HepG2 (cell line): ENCODE measurements around the gene HID1. TPM values are rescaled to one million over a fixed set of nuclear protein-coding genes. Genes with fewer than 3 reads are reported as not detected.

Experiments
- KLF13 ChIP-seq: sonication (generic); formaldehyde crosslinking; IDR thresholded peaks from 2 replicates; pipeline ENCODE4 v1.4.0; 2020; ENCODE audit warnings: mild to moderate bottlenecking, missing genetic modification reagents
- PPARG ChIP-seq: conservative IDR thresholded peaks from 2 replicates; pipeline ENCODE4 v1.6.1; 2016; ENCODE audit warnings: missing biosample characterization, missing genetic modification reagents
- REPIN1 ChIP-seq: sonication (generic); formaldehyde crosslinking; IDR thresholded peaks from 2 replicates; pipeline ENCODE4 v1.8.0; 2022; ENCODE audit warnings: missing genetic modification reagents, low read depth, mild to moderate bottlenecking, borderline replicate concordance
- SMARCE1 ChIP-seq: fragments of 450-650 bp; IDR thresholded peaks from 2 replicates; pipeline ENCODE4 v1.6.1; 2017; ENCODE audit warnings: borderline replicate concordance
- SRSF9 ChIP-seq: fragments of 200-400 bp; formaldehyde crosslinking; IDR thresholded peaks from 2 replicates; pipeline ENCODE4 v1.6.1; 2018; ENCODE audit warnings: borderline replicate concordance, mild to moderate bottlenecking, low read depth, low read length; ENCODE audit not compliant: insufficient read depth, poor library complexity, severe bottlenecking
- ZBTB20 ChIP-seq: sonication (generic); formaldehyde crosslinking; IDR thresholded peaks from 2 replicates; pipeline ENCODE4 v1.8.1; 2023; ENCODE audit warnings: missing genetic modification reagents, low read depth, mild to moderate bottlenecking, borderline replicate concordance
- ZNF256 ChIP-seq: sonication (generic); formaldehyde crosslinking; conservative IDR thresholded peaks from 2 replicates; pipeline ENCODE4 v1.4.0; 2020; ENCODE audit warnings: missing genetic modification reagents
- ZNF3 ChIP-seq: IDR thresholded peaks from 2 replicates; pipeline ENCODE4 v1.7.0; 2017; ENCODE audit warnings: inconsistent platforms
- ZNF562 ChIP-seq: sonication (generic); formaldehyde crosslinking; IDR thresholded peaks from 2 replicates; pipeline ENCODE4 v1.8.0; 2022; ENCODE audit warnings: missing genetic modification reagents, borderline replicate concordance
- polyA plus RNA-seq, 8 experiments: library from polyadenylated mRNA; depleted of rRNA in 3 of 8; stranded (reverse) in 7 of 8; unstranded in 1 of 8; fragments of >200 nt; fragmentation: Illumina TruSeq in 4 of 8; extraction: Trizol in 4 of 8; gene quantifications; 2 replicates each; pipeline versions ENCODE4 v1.2.1 to v1.2.3, GENCODE V29; 2011 to 2016; ENCODE audit warnings: low read depth in 4 of 8, missing spikeins in 1 of 8, mixed read lengths in 1 of 8; ENCODE audit not compliant: insufficient read depth in 1 of 8
- total RNA-seq, 5 experiments: library from RNA; depleted of rRNA; stranded (reverse); fragments of >200 nt; fragmentation: Illumina TruSeq; extraction: Trizol; gene quantifications; 2 replicates each; pipeline ENCODE4 v1.2.3, GENCODE V29; 2016; ENCODE audit warnings: low read depth in 1 of 5
- TF ChIP-seq, protein P1 (sequence below), 2 experiments: sonication (generic) in 1 of 2; formaldehyde crosslinking in 1 of 2; IDR thresholded peaks; 2 replicates each; pipeline versions ENCODE4 v1.4.0 to v1.6.1; 2016 to 2020; ENCODE audit warnings: borderline replicate concordance in 1 of 2, low read depth in 1 of 2, mild to moderate bottlenecking in 1 of 2, missing genetic modification reagents in 1 of 2
- TF ChIP-seq, protein P2 (sequence below), 2 experiments: sonication (generic) in 1 of 2; formaldehyde crosslinking in 1 of 2; IDR thresholded peaks; 2 replicates each; pipeline versions ENCODE4 v1.4.0 to v1.6.1; 2018 to 2020; ENCODE audit warnings: missing genetic modification reagents in 2 of 2, borderline replicate concordance in 1 of 2, low read depth in 1 of 2, mild to moderate bottlenecking in 1 of 2, missing biosample characterization in 1 of 2
- TF ChIP-seq, protein P3 (sequence below): sonication (generic); formaldehyde crosslinking; IDR thresholded peaks from 2 replicates; pipeline ENCODE4; 2020; ENCODE audit warnings: missing genetic modification reagents, mild to moderate bottlenecking, borderline replicate concordance
- TF ChIP-seq, protein P4 (sequence below): sonication (generic); formaldehyde crosslinking; IDR thresholded peaks from 2 replicates; pipeline ENCODE4 v1.4.0; 2020; ENCODE audit warnings: missing genetic modification reagents

Gene HID1
- total and polyA plus RNA-seq, 2 of the 13 experiments (the other 11 are each of a cell fraction or from before 2014, with no cell fraction given) = 2.1 to 10.6 TPM

DNA sequence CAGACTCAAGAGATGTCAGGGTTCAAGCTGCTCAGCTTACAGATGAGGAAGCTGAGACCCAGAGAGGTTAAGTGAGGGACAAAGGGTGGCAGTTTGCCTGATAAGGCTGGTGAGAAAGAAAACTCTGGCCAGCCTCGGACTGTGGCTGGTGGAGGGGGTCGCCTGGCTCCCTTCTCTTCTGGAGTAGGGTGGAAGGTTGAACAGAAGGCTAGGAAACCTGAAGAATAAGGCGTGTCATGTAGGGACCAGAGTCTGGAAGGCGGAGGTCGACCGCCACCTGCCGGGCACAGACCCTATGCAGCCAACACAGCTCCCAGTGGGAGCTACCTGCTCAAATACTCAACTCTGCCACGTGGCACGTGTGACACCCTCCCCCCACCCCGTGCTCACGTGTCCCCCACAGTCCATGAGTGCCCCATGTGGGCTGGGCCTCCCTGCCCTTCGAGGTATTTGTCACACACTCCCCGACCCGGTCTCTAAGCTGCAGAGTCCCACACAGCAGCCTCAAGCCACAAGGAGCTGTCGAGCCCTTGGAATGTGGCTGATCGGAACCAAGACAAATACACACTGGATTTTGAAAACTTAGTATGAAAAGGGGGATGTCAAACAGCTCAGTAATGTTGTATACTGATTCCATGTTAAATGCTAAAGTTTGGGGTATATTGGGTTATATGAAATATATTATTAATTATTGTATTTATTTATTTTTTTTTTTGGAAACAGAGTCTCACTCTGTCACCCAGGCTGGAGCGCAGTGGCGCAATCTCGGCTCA, 11.8 kb downstream of the HID1 start (continued):
- TF ChIP-seq, protein P1, sequence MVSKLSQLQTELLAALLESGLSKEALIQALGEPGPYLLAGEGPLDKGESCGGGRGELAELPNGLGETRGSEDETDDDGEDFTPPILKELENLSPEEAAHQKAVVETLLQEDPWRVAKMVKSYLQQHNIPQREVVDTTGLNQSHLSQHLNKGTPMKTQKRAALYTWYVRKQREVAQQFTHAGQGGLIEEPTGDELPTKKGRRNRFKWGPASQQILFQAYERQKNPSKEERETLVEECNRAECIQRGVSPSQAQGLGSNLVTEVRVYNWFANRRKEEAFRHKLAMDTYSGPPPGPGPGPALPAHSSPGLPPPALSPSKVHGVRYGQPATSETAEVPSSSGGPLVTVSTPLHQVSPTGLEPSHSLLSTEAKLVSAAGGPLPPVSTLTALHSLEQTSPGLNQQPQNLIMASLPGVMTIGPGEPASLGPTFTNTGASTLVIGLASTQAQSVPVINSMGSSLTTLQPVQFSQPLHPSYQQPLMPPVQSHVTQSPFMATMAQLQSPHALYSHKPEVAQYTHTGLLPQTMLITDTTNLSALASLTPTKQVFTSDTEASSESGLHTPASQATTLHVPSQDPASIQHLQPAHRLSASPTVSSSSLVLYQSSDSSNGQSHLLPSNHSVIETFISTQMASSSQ (IDR thresholded peaks at IDR 0.05; ENCODE audit: low read depth) = no peak
- TF ChIP-seq, protein P1 (CRISPR knock-in tag; IDR thresholded peaks at IDR 0.05; ENCODE audit: borderline replicate concordance) = peak; percentile 70
- TF ChIP-seq, protein P2, sequence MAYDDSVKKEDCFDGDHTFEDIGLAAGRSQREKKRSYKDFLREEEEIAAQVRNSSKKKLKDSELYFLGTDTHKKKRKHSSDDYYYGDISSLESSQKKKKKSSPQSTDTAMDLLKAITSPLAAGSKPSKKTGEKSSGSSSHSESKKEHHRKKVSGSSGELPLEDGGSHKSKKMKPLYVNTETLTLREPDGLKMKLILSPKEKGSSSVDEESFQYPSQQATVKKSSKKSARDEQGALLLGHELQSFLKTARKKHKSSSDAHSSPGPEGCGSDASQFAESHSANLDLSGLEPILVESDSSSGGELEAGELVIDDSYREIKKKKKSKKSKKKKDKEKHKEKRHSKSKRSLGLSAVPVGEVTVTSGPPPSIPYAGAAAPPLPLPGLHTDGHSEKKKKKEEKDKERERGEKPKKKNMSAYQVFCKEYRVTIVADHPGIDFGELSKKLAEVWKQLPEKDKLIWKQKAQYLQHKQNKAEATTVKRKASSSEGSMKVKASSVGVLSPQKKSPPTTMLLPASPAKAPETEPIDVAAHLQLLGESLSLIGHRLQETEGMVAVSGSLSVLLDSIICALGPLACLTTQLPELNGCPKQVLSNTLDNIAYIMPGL (CRISPR knock-in tag; IDR thresholded peaks at IDR 0.05; ENCODE audit: borderline replicate concordance in 1 of 2, low read depth in 1 of 2) = peak; percentile 71 to 83
- TF ChIP-seq REPIN1 = peak; percentile 87
- TF ChIP-seq, protein P3, sequence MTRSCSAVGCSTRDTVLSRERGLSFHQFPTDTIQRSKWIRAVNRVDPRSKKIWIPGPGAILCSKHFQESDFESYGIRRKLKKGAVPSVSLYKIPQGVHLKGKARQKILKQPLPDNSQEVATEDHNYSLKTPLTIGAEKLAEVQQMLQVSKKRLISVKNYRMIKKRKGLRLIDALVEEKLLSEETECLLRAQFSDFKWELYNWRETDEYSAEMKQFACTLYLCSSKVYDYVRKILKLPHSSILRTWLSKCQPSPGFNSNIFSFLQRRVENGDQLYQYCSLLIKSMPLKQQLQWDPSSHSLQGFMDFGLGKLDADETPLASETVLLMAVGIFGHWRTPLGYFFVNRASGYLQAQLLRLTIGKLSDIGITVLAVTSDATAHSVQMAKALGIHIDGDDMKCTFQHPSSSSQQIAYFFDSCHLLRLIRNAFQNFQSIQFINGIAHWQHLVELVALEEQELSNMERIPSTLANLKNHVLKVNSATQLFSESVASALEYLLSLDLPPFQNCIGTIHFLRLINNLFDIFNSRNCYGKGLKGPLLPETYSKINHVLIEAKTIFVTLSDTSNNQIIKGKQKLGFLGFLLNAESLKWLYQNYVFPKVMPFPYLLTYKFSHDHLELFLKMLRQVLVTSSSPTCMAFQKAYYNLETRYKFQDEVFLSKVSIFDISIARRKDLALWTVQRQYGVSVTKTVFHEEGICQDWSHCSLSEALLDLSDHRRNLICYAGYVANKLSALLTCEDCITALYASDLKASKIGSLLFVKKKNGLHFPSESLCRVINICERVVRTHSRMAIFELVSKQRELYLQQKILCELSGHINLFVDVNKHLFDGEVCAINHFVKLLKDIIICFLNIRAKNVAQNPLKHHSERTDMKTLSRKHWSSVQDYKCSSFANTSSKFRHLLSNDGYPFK = peak; percentile 45; the same call in 1 of the 2 replicates
- TF ChIP-seq ZBTB20 (CRISPR knock-in tag) = peak; percentile 54; the same call in 1 of the 2 replicates
- TF ChIP-seq, protein P4, sequence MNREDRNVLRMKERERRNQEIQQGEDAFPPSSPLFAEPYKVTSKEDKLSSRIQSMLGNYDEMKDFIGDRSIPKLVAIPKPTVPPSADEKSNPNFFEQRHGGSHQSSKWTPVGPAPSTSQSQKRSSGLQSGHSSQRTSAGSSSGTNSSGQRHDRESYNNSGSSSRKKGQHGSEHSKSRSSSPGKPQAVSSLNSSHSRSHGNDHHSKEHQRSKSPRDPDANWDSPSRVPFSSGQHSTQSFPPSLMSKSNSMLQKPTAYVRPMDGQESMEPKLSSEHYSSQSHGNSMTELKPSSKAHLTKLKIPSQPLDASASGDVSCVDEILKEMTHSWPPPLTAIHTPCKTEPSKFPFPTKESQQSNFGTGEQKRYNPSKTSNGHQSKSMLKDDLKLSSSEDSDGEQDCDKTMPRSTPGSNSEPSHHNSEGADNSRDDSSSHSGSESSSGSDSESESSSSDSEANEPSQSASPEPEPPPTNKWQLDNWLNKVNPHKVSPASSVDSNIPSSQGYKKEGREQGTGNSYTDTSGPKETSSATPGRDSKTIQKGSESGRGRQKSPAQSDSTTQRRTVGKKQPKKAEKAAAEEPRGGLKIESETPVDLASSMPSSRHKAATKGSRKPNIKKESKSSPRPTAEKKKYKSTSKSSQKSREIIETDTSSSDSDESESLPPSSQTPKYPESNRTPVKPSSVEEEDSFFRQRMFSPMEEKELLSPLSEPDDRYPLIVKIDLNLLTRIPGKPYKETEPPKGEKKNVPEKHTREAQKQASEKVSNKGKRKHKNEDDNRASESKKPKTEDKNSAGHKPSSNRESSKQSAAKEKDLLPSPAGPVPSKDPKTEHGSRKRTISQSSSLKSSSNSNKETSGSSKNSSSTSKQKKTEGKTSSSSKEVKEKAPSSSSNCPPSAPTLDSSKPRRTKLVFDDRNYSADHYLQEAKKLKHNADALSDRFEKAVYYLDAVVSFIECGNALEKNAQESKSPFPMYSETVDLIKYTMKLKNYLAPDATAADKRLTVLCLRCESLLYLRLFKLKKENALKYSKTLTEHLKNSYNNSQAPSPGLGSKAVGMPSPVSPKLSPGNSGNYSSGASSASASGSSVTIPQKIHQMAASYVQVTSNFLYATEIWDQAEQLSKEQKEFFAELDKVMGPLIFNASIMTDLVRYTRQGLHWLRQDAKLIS (CRISPR knock-in tag) = peak; percentile 47; the same call in 1 of the 2 replicates
- 0 out of 2 replicates have a peak, but pooled peaks have one; percentile 16 for TF ChIP-seq ZNF3
- peak; percentile 34; the same call in 1 of the 2 replicates for TF ChIP-seq PPARG (CRISPR knock-in tag)
- TF ChIP-seq SRSF9 = no peak
- TF ChIP-seq ZNF256 (CRISPR knock-in tag) = no peak; the same call in 1 of the 2 replicates
- peak; percentile 69; the same call in 1 of the 2 replicates for TF ChIP-seq ZNF562 (CRISPR knock-in tag)
- 0 out of 2 replicates have a peak, but pooled peaks have one; percentile 61 for TF ChIP-seq KLF13
- no peak for TF ChIP-seq SMARCE1
